HG03432 (cell line): ENCODE data around the gene CNKSR1.

ENCODE experiments used
- ATAC-seq: cut with Tn5 transposase; IDR thresholded peaks from one replicate; pipeline ENCODE4 v1.9.1; 2021; ENCODE audit warnings: mild to moderate bottlenecking, moderate library complexity; ENCODE audit not compliant: unreplicated experiment

The CNKSR1 gene

DNA sequence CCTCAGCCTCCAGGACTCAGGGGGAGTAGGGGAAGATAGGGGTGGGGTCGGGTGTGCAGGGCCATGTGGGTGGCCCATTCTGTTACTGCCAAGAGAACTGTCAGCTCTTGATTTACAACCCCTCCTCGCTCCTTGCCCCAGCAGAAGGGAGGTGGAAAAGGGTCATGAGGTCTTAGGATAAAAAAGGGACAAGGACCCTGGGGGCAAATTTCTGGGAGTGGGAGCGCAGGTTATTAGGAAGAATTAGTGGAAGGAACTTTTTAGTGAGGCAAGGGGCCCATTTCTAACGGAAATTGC is 17.6 kb upstream of the CNKSR1 start:
- ATAC-seq, result no peak

DNA sequence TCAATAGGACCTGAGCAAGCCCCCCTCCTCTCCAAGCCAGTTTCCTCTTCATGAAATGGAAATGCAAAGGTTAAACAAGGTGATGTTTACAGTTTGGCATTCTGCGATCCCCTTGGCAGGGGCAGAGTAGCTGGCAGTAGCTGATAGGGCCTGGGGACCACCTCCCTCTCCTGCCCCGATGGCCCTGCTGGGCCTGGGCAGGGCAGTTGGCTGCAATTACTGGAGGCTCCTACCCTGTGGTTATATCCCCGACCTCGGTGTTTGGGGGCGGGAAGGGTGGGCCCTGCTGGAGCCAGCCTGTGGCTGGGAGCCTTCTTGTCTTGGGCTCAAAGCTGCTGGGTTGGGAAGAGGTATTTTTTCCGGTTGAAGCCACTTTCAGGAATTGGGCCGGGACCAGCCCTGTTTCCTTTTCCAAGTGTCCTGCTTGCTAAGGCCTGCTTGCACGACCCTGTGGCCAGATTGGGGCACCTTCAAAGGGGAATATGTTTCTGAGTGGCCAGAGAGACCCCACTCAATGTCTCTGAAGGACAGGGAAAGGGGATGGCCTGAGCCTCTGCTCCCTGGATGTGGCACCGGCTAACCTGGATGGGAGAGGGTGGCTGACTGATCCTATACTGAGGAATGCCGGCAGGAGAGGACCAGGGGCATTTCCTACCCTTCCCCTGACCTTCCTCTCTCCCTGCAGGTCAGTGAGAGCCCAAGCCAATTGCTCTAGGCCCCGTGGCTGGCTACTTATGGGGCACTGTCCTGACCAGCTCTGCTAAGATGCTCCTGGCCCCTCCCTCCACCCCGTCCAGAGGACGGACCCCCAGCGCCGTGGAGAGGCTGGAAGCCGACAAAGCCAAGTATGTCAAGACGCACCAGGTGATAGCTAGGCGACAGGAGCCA is 16.5 kb upstream of the CNKSR1 start:
- ATAC-seq, result no peak

DNA sequence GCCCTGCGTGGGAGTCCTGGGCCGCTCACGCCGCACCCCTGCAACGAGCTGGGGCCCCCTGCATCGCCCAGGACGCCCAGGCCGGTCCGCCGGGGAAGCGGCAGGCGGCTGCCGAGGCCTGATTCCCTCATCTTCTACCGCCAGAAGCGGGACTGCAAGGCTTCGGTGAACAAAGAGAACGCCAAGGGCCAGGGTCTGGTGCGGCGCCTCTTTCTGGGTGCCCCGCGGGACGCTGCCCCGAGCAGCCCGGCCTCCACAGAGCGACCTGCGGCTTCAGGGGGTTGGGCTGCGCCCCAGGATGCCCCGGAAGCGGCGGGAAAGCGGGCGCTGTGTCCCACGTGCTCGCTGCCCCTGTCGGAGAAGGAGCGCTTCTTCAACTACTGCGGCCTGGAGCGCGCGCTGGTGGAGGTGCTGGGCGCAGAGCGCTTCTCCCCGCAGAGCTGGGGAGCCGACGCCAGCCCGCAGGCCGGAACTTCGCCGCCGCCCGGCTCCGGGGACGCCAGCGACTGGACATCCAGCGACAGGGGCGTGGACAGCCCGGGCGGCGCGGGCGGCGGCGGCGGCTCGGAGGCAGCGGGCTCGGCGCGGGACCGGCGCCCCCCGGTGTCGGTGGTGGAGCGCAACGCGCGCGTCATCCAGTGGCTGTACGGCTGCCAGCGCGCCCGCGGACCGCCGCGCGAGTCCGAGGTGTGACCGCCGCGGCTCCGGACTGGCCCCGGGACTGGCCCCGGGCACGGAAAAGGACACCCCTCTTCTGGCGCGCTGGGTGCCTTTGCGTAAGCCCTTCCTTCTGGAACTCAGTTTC is 15.7 kb upstream of the CNKSR1 start:
- ATAC-seq, result no peak

DNA sequence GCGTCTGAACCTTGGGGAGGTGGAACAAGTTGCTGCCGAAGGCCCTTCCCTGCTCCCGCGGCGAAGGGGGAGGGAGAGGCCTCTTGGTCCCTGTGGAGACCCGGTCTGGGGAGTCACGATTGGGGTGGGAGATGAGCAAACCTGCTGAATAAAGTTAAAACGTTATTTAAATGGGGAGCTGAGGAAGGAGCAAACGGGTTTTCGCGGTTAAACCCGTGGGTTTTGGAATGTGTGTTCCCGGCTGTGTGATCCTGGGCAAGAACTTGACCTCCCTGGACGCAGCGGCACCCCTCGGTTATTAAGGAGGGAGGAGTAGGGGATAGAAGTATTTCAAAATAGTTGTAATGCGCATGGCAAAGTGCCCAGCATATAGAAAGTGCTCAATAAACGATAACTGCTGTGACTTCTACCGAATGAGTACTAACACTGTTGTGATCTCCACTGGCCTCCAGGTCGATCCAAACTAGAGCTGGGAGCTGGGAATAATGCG is 15.0 kb upstream of the CNKSR1 start:
- no peak for ATAC-seq

DNA sequence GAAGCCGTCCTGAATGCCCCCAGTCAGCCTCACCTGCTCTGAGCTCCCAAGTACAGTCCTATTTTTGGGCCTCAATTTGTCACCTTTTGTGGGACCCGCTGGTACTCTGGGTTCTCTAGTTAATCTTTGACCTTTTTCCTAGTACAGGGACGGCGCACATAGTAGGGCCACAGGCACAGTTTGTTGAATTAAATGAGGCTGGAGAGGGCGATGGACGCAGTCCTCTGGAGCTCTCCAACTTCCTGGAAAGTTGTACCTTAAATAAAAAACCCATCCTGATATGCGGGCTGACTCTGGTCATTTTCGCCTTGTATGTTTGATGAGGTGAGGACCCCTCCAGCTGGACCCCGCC is 13.6 kb upstream of the CNKSR1 start:
- no peak for ATAC-seq

DNA sequence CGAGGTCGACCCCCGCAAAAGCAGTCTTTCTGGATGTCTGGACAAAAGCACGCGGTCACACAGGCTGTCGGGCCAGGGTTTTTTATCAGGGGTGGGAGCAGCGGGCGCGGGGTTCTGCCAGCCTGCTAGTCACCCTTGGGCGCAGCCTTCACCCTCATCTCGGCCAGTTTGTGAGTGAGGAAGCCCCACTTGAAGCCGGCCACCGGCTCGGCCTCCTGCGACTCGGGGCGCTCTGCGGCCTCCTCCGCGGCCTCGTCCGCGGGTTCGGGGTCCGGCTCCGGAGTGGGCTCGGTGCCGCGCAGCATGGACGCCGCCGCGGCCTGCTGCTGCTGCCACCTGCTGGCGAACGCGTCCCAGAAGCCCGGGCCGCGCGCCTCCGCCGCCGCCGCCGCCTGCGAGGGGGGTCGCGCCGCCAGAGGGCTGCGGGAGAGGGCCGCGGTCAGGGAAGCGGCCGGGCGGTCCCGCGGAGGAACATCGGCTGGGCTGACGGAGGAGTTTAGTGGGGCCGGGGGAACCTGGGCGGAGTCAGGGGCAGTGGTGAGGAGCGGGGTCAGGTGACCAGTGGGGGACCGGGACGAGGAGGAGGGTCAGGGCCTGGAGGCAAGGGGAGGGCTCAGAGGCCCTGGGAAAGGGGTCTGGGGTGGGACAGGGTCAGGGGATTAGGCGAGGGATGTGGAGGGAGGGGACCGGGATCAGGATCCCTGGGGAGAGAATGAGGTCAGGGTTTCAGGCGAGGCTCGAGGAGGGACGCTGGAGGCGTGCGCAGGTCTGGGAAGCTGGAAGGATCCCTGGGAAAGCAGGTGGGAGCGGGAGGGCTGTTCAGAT is 13.0 kb upstream of the CNKSR1 start:
- ATAC-seq, result no peak

DNA sequence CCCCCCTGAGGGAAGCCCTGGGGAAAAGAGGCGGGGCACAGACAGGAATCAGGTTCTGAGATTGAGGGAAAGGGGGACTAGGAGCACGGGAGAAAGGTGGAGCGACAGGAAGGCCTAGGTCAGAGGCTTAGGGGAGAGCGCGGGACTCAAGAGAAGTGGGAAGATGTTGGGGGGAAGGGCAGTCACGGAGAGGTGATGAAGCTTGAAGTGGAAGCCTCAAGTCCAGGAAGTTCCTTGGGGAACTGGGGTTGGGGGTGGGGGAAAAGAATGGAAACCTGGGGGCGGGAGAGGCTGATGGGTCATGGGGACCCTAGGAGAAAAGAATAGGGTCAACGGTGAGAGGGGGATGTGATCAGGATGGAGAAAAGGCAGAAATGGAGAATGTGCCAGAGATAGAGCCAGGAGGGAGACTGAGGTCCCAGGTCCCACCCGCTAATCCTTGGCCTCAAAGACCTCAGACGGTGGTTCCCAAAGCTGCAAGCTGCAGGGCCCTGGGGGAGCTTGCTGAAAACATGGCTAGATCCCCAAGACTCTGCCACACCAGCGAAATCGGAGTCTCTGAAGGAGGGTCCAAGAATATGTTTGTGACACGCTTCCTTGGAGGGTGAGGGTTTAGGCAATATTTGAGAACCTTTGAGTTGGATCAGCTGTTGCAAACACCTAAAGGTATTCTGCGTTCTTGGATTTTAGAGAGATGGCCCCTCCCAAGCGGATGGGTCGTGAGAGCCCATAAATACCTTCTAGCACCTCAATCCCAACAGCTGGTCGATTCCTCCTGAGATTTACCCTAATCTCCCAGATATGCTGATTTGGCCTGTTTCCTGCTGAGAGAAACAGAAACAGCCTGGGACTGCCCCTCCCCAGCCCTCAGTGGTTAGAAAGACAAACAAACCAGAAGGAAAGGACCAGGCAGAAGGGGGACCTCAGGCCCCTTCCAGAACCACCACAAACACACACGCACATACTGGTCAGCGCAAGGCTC is 12.1 kb upstream of the CNKSR1 start:
- no peak for ATAC-seq

DNA sequence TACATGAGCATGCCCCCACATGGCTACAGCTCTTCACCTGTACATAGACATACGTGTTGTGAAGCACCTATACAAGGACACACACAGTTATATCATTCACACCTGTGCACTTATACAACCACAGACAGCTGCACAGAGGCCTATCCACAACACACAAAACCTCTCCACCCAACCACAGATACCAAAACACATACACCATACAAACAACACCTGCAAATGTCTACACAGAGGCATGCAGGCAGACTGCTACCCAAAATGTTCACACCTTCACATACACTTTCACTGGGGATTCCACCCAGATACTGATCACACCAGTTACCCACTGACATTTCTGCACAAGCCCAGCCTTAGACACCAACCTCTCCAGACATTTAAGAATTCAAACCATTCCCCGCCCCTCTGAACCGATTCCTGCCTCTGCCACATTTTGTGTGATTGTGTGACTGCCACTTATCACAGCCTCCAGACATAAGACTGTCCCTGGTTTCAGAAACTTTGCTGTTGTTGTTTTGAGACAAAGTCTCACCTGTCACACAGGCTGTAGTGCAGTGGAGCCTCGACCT is 10.5 kb upstream of the CNKSR1 start:
- no peak for ATAC-seq

DNA sequence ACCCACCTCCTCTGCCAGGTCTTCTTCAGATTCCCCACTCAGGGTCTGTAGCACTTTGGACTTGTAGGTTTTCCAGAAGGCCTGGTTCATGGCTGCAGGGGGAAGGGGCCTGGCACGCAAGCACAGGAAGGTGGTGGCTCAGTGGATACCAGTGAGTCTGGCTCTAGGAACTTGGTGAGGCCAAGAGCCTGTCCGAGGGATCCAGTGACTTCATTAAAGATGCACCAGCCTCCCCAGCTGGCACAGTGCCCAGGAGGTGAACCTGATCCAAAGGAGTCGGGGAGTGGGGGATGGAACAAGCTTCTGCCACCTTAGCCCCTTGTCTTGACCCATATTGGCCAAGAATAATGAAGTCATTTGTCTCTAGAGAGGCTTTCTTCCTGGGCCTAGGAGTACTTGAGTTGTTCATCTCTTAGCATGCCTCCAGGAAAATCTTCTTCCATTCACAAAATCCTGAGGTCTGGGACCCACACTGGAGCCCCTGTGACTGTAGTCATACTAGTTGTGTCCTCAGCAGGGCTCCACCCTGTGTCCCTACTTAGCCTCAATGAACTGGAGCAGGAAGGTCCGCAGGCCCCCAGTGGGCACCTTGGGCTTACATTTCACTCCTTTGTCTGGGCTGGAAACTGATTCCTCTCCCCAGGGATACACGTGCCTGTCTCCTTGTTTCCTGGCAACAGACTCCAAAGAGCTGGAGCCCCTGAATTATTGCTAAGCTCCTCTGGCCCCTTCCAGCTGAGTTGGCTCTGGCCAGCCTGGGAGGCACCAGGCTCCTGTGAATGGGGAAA is 8.7 kb upstream of the CNKSR1 start, which contains the start of gene C1orf232:
TSS of gene C1orf232 (minus strand) at position 554 of the 788 bp plus-strand sequence. CDS start at position 90, 464 bp downstream.
- ATAC-seq, result no peak

DNA sequence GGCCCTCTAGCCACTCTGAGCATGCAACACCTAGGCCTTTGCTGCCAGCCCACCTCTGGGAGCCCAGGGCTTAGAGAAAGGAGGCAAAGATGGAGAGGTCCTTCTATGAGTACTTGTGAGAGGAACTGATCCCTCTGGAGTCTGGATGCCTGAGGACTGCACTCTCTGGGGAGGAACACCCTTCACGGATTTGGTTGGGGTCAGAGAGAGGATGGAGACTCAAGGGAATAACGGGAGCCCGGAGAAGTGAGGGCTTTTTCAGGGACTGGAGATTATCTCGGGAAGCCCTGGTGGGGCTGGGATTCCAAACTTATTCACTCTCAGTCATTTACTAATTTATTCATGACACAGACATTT is 8.1 kb upstream of the CNKSR1 start:
- ATAC-seq, result no peak

DNA sequence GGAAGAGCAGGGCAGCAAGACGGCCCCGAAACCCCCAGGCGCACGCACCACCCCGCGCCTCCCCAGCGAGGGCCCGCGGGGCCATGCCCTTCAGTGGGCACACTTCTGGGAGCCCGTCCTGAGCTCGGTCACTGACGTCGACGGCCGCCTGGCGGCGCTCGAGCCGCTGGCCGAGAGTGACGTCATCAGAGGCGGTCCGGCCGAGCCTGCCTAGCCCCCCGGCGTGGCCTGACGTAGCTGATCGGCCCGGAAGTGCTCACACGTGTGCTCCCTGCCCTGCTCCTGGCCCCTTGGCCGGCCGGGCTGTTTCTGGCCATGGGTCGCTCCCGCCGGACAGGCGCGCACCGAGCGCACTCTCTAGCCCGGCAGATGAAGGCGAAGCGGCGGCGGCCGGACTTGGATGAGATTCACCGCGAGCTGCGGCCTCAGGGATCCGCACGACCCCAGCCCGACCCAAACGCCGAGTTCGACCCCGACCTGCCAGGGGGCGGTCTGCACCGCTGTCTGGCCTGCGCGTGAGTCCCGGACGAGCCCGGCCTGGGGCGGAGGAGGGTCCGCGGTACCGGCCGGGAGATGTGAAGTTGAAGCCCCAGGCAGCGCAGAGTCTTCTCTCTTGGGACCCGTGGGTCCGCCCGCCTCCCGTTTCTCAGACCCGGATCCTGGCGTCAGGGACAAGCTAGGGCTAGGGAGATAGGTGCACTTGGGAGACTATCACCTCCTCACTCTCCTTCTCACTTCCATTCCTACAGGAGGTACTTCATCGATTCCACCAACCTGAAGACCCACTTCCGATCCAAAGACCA is 7.4 kb upstream of the CNKSR1 start, which contains the start of gene ZNF593:
TSS of gene ZNF593 (plus strand) at position 240 of the 803 bp plus-strand sequence. CDS start at position 316, 76 bp downstream.
- peak; percentile 93 for ATAC-seq

DNA sequence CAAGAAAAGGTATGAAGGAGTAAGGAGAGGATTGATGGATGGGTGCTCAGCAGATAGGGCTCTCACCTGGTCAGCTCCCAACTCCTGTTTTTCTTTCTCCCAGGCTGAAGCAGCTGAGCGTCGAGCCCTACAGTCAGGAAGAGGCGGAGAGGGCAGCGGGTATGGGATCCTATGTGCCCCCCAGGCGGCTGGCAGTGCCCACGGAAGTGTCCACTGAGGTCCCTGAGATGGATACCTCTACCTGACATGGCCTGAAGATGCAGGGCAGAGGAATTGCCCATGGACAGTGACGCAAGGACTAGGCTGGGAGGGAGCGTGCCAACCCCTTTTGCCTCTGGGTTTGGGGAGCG is 6.8 kb upstream of the CNKSR1 start:
- ATAC-seq, result no peak

DNA sequence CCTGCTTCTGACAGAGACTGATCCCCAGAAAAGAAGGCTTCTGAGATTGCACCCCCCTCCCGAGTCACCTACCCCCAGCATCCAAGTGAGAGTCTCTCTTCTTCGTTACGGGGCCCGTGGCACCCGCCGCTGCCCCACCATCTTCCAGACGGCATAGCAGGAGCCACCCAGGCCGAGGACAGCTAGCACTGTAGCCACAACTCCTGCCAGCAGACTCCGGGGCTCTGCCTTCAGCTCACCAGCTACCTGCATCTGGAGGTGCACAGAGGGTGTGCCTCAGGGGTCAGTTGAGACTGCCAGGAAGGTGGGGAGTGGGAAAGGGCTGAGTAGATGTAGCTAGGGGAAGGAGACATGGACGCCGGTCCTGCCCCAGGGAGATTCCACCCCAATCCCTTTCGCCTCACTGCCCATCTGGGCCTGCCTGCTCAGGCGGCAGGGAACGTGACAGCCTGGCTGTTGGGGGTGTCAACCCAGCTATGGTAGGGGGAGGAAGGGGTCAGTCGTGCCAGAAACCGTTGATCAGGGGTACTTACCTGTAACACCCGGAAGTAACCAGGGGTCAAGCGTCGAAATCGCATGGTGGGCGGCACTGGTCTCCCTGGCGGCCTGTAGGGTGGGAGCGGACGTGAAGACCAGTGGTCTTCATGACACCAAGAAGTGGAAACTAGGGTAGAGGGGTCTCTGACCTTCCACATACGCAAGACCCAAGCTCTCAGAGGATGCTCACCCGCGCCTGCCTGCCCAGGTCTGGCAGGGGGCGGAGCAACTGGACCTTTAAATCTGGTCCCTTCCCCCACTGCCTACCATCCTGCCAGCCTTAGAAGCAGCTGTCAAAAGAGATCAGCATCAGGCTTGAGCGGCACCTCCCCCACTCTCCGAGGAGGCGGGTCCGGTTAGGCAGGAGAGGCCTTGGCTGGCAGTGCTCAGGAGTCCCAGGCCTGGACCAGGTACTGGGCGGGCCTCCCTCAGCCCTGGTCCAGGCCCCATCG is 5.9 kb upstream of the CNKSR1 start, which contains the start of gene ZNF593OS:
TSS of gene ZNF593OS (minus strand) at position 749 of the 989 bp plus-strand sequence. CDS start at position 578, 171 bp downstream.
- no peak for ATAC-seq

DNA sequence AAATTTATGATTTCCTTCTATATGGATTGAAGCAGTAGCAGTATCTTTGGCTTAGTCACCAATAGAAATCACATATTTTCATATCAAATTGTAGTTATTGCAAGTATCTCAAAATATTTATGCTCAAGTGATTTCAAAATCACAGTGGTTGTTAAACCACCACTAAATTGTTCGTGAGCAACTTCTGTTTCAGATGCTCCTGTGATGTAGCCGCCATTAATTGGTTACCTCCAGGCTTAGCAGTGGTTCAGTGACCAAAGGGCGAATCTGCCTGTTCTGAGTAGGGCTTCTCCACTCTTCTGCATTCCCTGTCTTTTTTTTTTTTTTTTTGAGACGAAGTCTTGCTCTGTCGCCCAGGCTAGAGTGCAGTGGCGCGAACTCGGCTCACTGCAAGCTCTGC is 1.9 kb upstream of the CNKSR1 start:
- no peak for ATAC-seq

DNA sequence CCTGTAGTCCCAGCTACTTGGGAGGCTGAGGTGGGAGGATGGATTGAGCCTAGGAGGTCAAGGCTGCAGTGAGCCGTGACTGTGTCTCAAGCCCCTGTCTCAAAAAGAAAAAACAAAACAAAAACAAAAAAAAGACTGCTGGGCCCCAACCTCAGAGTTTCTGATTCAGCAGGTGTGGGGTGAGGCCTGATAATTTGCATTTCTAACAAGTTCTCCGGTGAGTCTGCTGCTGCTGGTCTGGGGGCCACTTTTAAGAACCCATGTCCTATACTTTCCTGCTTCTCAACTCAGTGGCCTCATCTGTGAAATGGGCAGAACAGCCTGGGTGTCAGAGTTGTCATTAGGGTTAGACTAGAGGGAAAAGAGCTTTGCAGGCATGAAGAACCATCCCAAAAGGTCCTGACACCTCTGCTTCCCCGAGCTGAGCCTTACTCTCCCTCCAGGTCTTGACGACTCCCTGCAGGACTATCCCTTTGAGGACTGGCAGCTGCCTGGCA is 2.8 kb downstream of the CNKSR1 start:
- ATAC-seq, result no peak

DNA sequence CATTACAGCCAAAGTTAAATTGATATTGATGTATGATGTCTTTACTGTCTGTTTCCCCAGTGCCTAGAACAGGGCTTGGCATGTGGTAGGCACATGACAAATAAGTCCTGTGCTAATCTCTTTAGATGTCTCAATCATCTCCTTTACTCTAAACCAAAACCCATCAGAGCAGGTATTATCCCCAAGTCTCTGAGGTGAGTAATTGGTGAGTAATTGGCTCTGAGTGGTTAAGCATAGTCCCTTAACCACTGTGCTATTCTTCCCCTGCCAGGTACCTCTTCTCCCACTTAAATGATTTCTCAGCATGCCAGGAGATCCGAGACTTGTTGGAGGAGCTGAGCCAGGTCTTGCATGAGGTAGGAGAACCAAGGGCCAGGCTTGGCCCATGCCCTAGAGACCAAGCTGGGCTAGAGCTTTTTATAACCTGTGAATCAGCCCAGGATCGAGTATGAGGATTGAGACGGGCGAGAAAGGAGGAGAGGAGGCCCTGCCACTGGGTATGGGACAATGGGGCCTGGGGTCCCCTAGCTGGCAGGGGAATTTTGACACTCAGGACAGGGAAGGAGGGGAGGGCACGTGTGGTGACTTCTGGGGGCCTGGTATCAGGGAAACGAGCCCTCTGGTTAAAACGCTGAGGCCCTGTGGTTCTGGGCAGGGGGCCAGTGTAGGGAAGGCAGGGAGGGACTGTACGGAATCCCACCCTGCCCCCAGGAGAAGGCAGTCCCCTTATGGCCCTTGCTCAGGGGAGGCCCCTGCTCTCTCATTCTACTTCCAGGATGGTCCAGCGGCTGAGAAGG is 4.5 kb downstream of the CNKSR1 start:
- no peak for ATAC-seq
